Bladder microvascular endothelial cell (primary cell): ENCODE measurements around the gene CYP3A4. TPM values are rescaled to one million over a fixed set of nuclear protein-coding genes. Genes with fewer than 3 reads are reported as not detected.

Experiments used
- total RNA-seq: library from RNA; depleted of rRNA; stranded (reverse); fragments of >200 nt; gene quantifications from 2 replicates; pipeline ENCODE4 v1.2.3, GENCODE V29; 2014

The CYP3A4 gene
- total RNA-seq = not detected in 2 replicates

DNA sequence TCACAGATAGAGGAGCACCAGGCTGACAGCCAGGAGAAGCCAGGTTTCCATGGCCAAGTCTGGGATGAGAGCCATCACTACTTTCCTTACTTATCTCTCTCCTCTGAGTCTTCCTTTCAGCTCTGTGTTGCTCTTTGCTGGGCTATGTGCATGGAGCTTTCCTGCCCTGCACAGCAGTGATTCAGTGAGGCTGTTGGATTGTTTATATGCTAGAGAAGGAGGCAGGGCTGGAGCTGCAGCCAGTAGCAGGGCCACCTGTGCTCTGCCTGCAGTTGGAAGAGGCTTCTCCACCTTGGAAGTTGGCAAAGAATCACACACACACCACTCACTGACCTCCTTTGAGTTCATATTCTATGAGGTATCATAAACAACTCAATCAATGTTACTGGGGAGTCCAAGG lies at the start of gene CYP3A4:
CYP3A4 (minus strand) TSS at position 178 of the 400 bp plus-strand sequence; CDS start at position 75, 103 bp downstream.

DNA sequence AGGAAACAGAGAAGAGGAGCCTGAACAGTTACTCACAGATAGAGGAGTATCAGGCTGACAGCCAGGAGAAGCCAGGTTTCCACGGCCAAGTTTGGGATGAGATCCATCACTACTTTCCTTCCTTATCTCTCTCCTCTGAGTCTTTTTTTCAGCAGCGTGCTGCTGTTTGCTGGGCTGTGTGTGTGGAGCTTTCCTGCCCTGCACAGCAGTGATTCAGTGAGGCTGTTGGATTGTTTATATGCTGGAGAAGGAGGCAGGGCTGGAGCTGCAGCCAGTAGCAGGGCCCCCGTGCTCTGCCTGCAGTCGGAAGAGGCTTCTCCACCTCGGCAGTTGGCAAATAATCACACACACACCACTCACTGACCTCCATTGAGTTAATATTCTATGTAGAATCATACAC lies 49.0 kb downstream of the CYP3A4 start, which contains the start of gene CYP3A7:
CYP3A7 (minus strand) TSS at position 210 of the 400 bp plus-strand sequence; CDS start at position 107, 103 bp downstream.

Other genes starting within 250 kb of the CYP3A4 start
- 2.9 and 4.8 TPM in 2 replicates for gene FAM200A, start 232.1 kb downstream of the CYP3A4 start, total RNA-seq
- gene ZNF655, start 225.5 kb downstream of the CYP3A4 start, total RNA-seq = 8.9 and 9.5 TPM in 2 replicates
- not detected in 2 replicates for gene TMEM225B, start 185.9 kb downstream of the CYP3A4 start, total RNA-seq
- gene ZSCAN25, start 167.2 kb downstream of the CYP3A4 start, total RNA-seq = 9.6 and 20.0 TPM in 2 replicates
- gene CYP3A5, start 104.2 kb downstream of the CYP3A4 start, total RNA-seq = not detected in 2 replicates
- not detected in 2 replicates for gene CYP3A7, start 49.0 kb downstream of the CYP3A4 start, total RNA-seq
- gene CYP3A43, start 43.8 kb upstream of the CYP3A4 start, total RNA-seq = not detected in 2 replicates
- under 0.01 and 0.25 TPM in 2 replicates for gene OR2AE1, start 92.8 kb upstream of the CYP3A4 start, total RNA-seq
- gene TRIM4, start 135.3 kb upstream of the CYP3A4 start, total RNA-seq = 14.2 and 24.7 TPM in 2 replicates
- 0.16 and 0.31 TPM in 2 replicates for gene GJC3, start 145.4 kb upstream of the CYP3A4 start, total RNA-seq
- not detected in 2 replicates for gene AZGP1, start 191.8 kb upstream of the CYP3A4 start, total RNA-seq
- gene ZKSCAN1, start 231.4 kb upstream of the CYP3A4 start, total RNA-seq = 18.3 and 55.8 TPM in 2 replicates